Measurements from ENCODE around the gene MVB12B.

Gene MVB12B

GRCh38 chr9:126365780-126366179, 39.2 kb downstream of the MVB12B start:
- no peak for DNase-seq

GRCh38 chr9:126366366-126367011, 39.9 kb downstream of the MVB12B start:
- DNase-seq, result no peak

GRCh38 chr9:126367139-126367538, 40.5 kb downstream of the MVB12B start:
- no peak for DNase-seq

- DNase-seq, result no peak
Measured at GRCh38 chr9:126367616-126368015, 41.0 kb downstream of the MVB12B start.

- no peak for DNase-seq
Measured at GRCh38 chr9:126368020-126368419, 41.4 kb downstream of the MVB12B start.

GRCh38 chr9:126371007-126371870, 44.6 kb downstream of the MVB12B start:
- DNase-seq, result no peak

- DNase-seq, result no peak
Measured at GRCh38 chr9:126372716-126373115, 46.1 kb downstream of the MVB12B start.

GRCh38 chr9:126373241-126373640, 46.6 kb downstream of the MVB12B start:
- DNase-seq, result no peak

- DNase-seq, result no peak
Measured at GRCh38 chr9:126374366-126374781, 47.7 kb downstream of the MVB12B start.

GRCh38 chr9:126375386-126375785, 48.8 kb downstream of the MVB12B start:
- DNase-seq, result no peak

GRCh38 chr9:126376311-126377175, 49.9 kb downstream of the MVB12B start:
- DNase-seq, result no peak

GRCh38 chr9:126377176-126377509, 50.5 kb downstream of the MVB12B start:
- no peak for DNase-seq

GRCh38 chr9:126377536-126377935, 50.9 kb downstream of the MVB12B start:
- DNase-seq, result no peak

- no peak for DNase-seq
Measured at GRCh38 chr9:126378761-126379160, 52.1 kb downstream of the MVB12B start.

GRCh38 chr9:126379661-126380360, 53.2 kb downstream of the MVB12B start:
- DNase-seq, result no peak

- DNase-seq, result no peak
Measured at GRCh38 chr9:126380447-126380846, 53.8 kb downstream of the MVB12B start.

GRCh38 chr9:126381195-126381594, 54.6 kb downstream of the MVB12B start:
- DNase-seq, result no peak

GRCh38 chr9:126383406-126384046, 56.9 kb downstream of the MVB12B start:
- no peak for DNase-seq

- DNase-seq, result no peak
Measured at GRCh38 chr9:126384926-126385325, 58.3 kb downstream of the MVB12B start.

- no peak for DNase-seq
Measured at GRCh38 chr9:126386088-126386487, 59.5 kb downstream of the MVB12B start.

GRCh38 chr9:126386776-126387175, 60.1 kb downstream of the MVB12B start:
- no peak for DNase-seq

- DNase-seq, result no peak
Measured at GRCh38 chr9:126388964-126389708, 62.5 kb downstream of the MVB12B start.

Measured in activated effector memory CD4-positive, alpha-beta T cell treated with Interleukin-2 at 50 U/mL for 16 hours (primary cell).